SHP77 treated with DMSO at 0.1 percent for 48 hours (cell line): ENCODE results near the gene WNK4.
A peak's percentile ranks its signal among the peaks of the same experiment; 100 is the strongest.

Experiments
- DNase-seq: peaks from one replicate; lab custom pipeline; 2025; lab: John Stamatoyannopoulos, UW

WNK4 gene

GRCh38 chr17:42797067-42798007 is 16.9 kb downstream of the WNK4 start:
- no peak for DNase-seq

- DNase-seq, result no peak
These were observed 17.6 kb downstream of the WNK4 start for GRCh38 chr17:42798011-42798382.

GRCh38 chr17:42798383-42799380 is 18.3 kb downstream of the WNK4 start, which contains the start of the genes CNTD1 and COA3:
Gene CNTD1 (plus strand): TSS chr17:42798861. CDS start chr17:42799068, 207 bp downstream.
Gene COA3 (minus strand): TSS chr17:42798704. CDS start chr17:42798681, 23 bp downstream.
- DNase-seq, result peak; percentile 73

- no peak for DNase-seq
These were observed 22.9 kb downstream of the WNK4 start for GRCh38 chr17:42803074-42803883.

- peak; percentile 5 for DNase-seq
These were observed 24.5 kb downstream of the WNK4 start for GRCh38 chr17:42804918-42805367.

GRCh38 chr17:42806249-42806648 is 25.8 kb downstream of the WNK4 start:
- no peak for DNase-seq

GRCh38 chr17:42809250-42809649 is 28.8 kb downstream of the WNK4 start:
- DNase-seq, result no peak

GRCh38 chr17:42814633-42815399 is 34.4 kb downstream of the WNK4 start:
- no peak for DNase-seq

- no peak for DNase-seq
These were observed 37.5 kb downstream of the WNK4 start for GRCh38 chr17:42817866-42818265.

GRCh38 chr17:42818379-42818778 is 38.0 kb downstream of the WNK4 start:
- no peak for DNase-seq

- DNase-seq, result peak; percentile 38
These were observed 39.6 kb downstream of the WNK4 start for GRCh38 chr17:42819939-42820535.

GRCh38 chr17:42821176-42821575 is 40.8 kb downstream of the WNK4 start:
- DNase-seq, result no peak

- DNase-seq, result no peak
These were observed 47.1 kb downstream of the WNK4 start for GRCh38 chr17:42827472-42827871.

GRCh38 chr17:42830971-42831370 is 50.6 kb downstream of the WNK4 start:
- no peak for DNase-seq

- DNase-seq, result no peak
These were observed 52.0 kb downstream of the WNK4 start for GRCh38 chr17:42832213-42832933.

- DNase-seq, result peak; percentile 85
These were observed 52.7 kb downstream of the WNK4 start, which contains the start of gene PSME3 for GRCh38 chr17:42832934-42833766. Gene PSME3 (plus strand): TSS chr17:42833397. CDS start chr17:42833632, 235 bp downstream.

- DNase-seq, result no peak
These were observed 53.5 kb downstream of the WNK4 start for GRCh38 chr17:42833767-42834422.

GRCh38 chr17:42835732-42836131 is 55.3 kb downstream of the WNK4 start:
- no peak for DNase-seq
